WTC11 (cell line): Measurements from ENCODE around the gene CRISP2.

Experiments
- ATF2 ChIP-seq: sonication (generic); formaldehyde crosslinking; IDR thresholded peaks from 2 replicates; pipeline ENCODE4 v1.8.1; 2022; ENCODE audit warnings: low read depth, missing genetic modification reagents, borderline replicate concordance
- CREM ChIP-seq: sonication (generic); formaldehyde crosslinking; IDR thresholded peaks from 2 replicates; pipeline ENCODE4 v1.8.1; 2022; ENCODE audit warnings: mild to moderate bottlenecking, missing genetic modification reagents, moderate library complexity
- CTCF ChIP-seq: fragments of 200-600 bp; IDR thresholded peaks from 2 replicates; pipeline ENCODE4 v1.8.0; 2022; ENCODE audit warnings: antibody characterized with exemption
- NFYB ChIP-seq: sonication (generic); formaldehyde crosslinking; conservative IDR thresholded peaks from 2 replicates; pipeline ENCODE4 v1.8.0; 2022; ENCODE audit warnings: low read depth, missing genetic modification reagents
- SOX15 ChIP-seq: fragments of 250-450 bp; sonication (Bioruptor Pico); IDR thresholded peaks from 2 replicates; pipeline ENCODE4 v1.9.0; 2021; ENCODE audit warnings: mild to moderate bottlenecking
- ZNF121 ChIP-seq: sonication (generic); formaldehyde crosslinking; IDR thresholded peaks from 2 replicates; pipeline ENCODE4 v1.8.0; 2023; ENCODE audit warnings: missing genetic modification reagents
- ZNF423 ChIP-seq: fragments of 250-450 bp; sonication (Bioruptor Pico); IDR thresholded peaks from 2 replicates; pipeline ENCODE4 v2.1.2; 2022; ENCODE audit warnings: mild to moderate bottlenecking, moderate library complexity

GRCh38 chr6:49739423-49739822 is 26.1 kb upstream of the CRISP2 start:
- TF ChIP-seq SOX15 (CRISPR knock-in tag), result no peak
- no peak for TF ChIP-seq CTCF
- no peak for TF ChIP-seq ATF2 (CRISPR knock-in tag)
- TF ChIP-seq ZNF121 (CRISPR knock-in tag), result no peak
- no peak for TF ChIP-seq ZNF423 (CRISPR knock-in tag)
- TF ChIP-seq CREM, result no peak
- TF ChIP-seq NFYB, result no peak
